GM19467 (cell line): ENCODE data around the gene BMPR1B.

ENCODE experiments used
- ATAC-seq: cut with Tn5 transposase; IDR thresholded peaks from one replicate; pipeline ENCODE4 v1.9.1; 2021; ENCODE audit warnings: mild to moderate bottlenecking, moderate library complexity; ENCODE audit not compliant: unreplicated experiment

Gene BMPR1B

GRCh38 chr4:94757192-94758140, at the start of gene BMPR1B:
Gene BMPR1B (plus strand): TSS chr4:94757955. CDS start chr4:95104425, 346,470 bp downstream.
- no peak for ATAC-seq

GRCh38 chr4:94711635-94712034, 46.1 kb upstream of the BMPR1B start:
- no peak for ATAC-seq

- no peak for ATAC-seq
Measured at GRCh38 chr4:94714365-94715160, 43.2 kb upstream of the BMPR1B start.

GRCh38 chr4:94715726-94716125, 42.0 kb upstream of the BMPR1B start:
- no peak for ATAC-seq

GRCh38 chr4:94721310-94721709, 36.4 kb upstream of the BMPR1B start:
- ATAC-seq, result no peak

- ATAC-seq, result no peak
Measured at GRCh38 chr4:94722270-94722669, 35.5 kb upstream of the BMPR1B start.

GRCh38 chr4:94722748-94723147, 35.0 kb upstream of the BMPR1B start:
- peak; percentile 63 for ATAC-seq

GRCh38 chr4:94724016-94724790, 33.6 kb upstream of the BMPR1B start:
- no peak for ATAC-seq

GRCh38 chr4:94726524-94727123, 31.1 kb upstream of the BMPR1B start:
- ATAC-seq, result no peak

- no peak for ATAC-seq
Measured at GRCh38 chr4:94728056-94728766, 29.5 kb upstream of the BMPR1B start.

- no peak for ATAC-seq
Measured at GRCh38 chr4:94732358-94732698, 25.4 kb upstream of the BMPR1B start.

- no peak for ATAC-seq
Measured at GRCh38 chr4:94739741-94740140, 18.0 kb upstream of the BMPR1B start.

- no peak for ATAC-seq
Measured at GRCh38 chr4:94741304-94741703, 16.5 kb upstream of the BMPR1B start.

GRCh38 chr4:94743838-94744237, 13.9 kb upstream of the BMPR1B start:
- no peak for ATAC-seq

- no peak for ATAC-seq
Measured at GRCh38 chr4:94744850-94745249, 12.9 kb upstream of the BMPR1B start.

GRCh38 chr4:94746746-94747145, 11.0 kb upstream of the BMPR1B start:
- no peak for ATAC-seq

GRCh38 chr4:94758141-94758699, 465 bp downstream of the BMPR1B start:
- no peak for ATAC-seq

- ATAC-seq, result no peak
Measured at GRCh38 chr4:94758700-94759399, 1.1 kb downstream of the BMPR1B start.

- ATAC-seq, result no peak
Measured at GRCh38 chr4:94759767-94760211, 2.0 kb downstream of the BMPR1B start.
